Thyroid gland (tissue), 4 donors: ENCODE results near the gene EGFR.

Experiments used
- POLR2A ChIP-seq, 2 donors: fragments of 450-650 bp; IDR thresholded peaks; one replicate each; pipeline ENCODE4 v1.6.1; 2017; ENCODE audit warnings: antibody characterized with exemption in 2 of 2, mild to moderate bottlenecking in 2 of 2, moderate library complexity in 1 of 2
- TF ChIP-seq, protein P1 (sequence below), 6 experiments: fragments of 200-600 bp in 3 of 6; fragments of 450-650 bp in 3 of 6; sonication (generic) in 3 of 6; IDR thresholded peaks; one replicate each; pipeline ENCODE4 v1.5.1; 2016 to 2019; ENCODE audit warnings: antibody characterized with exemption in 6 of 6, mild to moderate bottlenecking in 2 of 6, inconsistent platforms in 1 of 6, moderate library complexity in 1 of 6

DNA sequence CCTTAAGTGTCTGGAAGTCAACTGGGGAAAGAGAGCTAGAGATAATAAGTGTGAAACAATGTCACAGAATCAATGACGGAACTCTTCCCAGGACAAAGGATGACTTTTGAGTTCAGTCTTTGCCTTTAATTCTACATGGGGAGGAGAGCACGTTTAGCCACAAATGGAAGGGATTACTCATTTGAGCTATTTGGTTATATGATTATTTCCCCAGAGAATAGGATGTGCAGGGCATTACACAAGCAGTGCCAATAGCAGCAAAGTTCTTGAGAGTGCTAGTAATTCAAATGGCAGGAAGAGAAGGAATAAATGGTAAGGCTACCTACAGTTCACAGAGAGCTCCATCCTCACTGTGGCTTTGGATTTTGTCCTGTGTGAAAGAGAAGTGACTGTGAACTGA lies 6.0 kb downstream of the EGFR start:
- TF ChIP-seq, protein P1, sequence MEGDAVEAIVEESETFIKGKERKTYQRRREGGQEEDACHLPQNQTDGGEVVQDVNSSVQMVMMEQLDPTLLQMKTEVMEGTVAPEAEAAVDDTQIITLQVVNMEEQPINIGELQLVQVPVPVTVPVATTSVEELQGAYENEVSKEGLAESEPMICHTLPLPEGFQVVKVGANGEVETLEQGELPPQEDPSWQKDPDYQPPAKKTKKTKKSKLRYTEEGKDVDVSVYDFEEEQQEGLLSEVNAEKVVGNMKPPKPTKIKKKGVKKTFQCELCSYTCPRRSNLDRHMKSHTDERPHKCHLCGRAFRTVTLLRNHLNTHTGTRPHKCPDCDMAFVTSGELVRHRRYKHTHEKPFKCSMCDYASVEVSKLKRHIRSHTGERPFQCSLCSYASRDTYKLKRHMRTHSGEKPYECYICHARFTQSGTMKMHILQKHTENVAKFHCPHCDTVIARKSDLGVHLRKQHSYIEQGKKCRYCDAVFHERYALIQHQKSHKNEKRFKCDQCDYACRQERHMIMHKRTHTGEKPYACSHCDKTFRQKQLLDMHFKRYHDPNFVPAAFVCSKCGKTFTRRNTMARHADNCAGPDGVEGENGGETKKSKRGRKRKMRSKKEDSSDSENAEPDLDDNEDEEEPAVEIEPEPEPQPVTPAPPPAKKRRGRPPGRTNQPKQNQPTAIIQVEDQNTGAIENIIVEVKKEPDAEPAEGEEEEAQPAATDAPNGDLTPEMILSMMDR (IDR thresholded peaks at IDR 0.05), result no peak
- no peak for TF ChIP-seq POLR2A (IDR thresholded peaks at IDR 0.05)
